Stimulated activated naive B cell treated with anti-CD40 and anti-IgM and Interleukin-4, amounts not matched to agents 10 μg/mL and 1 μg/mL and 100 μg/mL, for 72 hours (primary cell): ENCODE results near the gene RAB11B.
A peak's percentile ranks its signal among the peaks of the same experiment; 100 is the strongest.
"Not testable (repeated sequence)": the region's sequence is repeated elsewhere in the genome, so short reads cannot be mapped to it uniquely, and the experiment has no call there.

Experiments used
- ATAC-seq, 2 donors: fragments of 150-1000 bp; cut with Tn5 transposase; replicated peaks; 2 replicates each; pipeline ENCODE4 v1.10.0; 2021; ENCODE audit warnings: moderate library complexity in 1 of 2
- DNase-seq: peaks from one replicate; pipeline ENCODE4 v3.0.0; 2021
- H3K27ac Mint-ChIP-seq: one replicate; pipeline ENCODE4 v1.8.0; 2022; ENCODE audit warnings: mild to moderate bottlenecking, mixed read lengths
- H3K27me3 Mint-ChIP-seq, 2 donors: one replicate each; pipeline ENCODE4 v1.8.0; 2022; ENCODE audit warnings: mixed read lengths in 2 of 2
- H3K36me3 Mint-ChIP-seq, 2 donors: one replicate each; pipeline ENCODE4 v1.8.0; 2022; ENCODE audit warnings: mixed read lengths in 2 of 2, mild to moderate bottlenecking in 1 of 2
- H3K4me1 Mint-ChIP-seq, 2 donors: one replicate each; pipeline ENCODE4 v1.8.0; 2022; ENCODE audit warnings: mixed read lengths in 2 of 2, mild to moderate bottlenecking in 1 of 2
- H3K4me3 Mint-ChIP-seq, 2 donors: one replicate each; pipeline ENCODE4 v1.8.0; 2022; ENCODE audit warnings: mild to moderate bottlenecking in 2 of 2, mixed read lengths in 2 of 2, moderate library complexity in 1 of 2
- H3K9me3 Mint-ChIP-seq, 2 donors: one replicate each; pipeline ENCODE4 v1.8.0; 2022; ENCODE audit warnings: mixed read lengths in 2 of 2, mild to moderate bottlenecking in 1 of 2

Gene RAB11B

GRCh38 chr19:8379156-8379891 lies 10.8 kb upstream of the RAB11B start:
- not testable (repeated sequence) for H3K4me1 Mint-ChIP-seq

GRCh38 chr19:8384569-8384968 lies 5.6 kb upstream of the RAB11B start:
- peaks cover 2 to 22% of the 10 kb centered on the region in 2 donors for H3K36me3 Mint-ChIP-seq

More at GRCh38 chr19:8379156-8379891, 10.8 kb upstream of the RAB11B start:
- not testable (repeated sequence) for H3K27me3 Mint-ChIP-seq, H3K27ac Mint-ChIP-seq, H3K4me3 Mint-ChIP-seq, ATAC-seq, H3K9me3 Mint-ChIP-seq, DNase-seq
- peaks cover 21 to 32% of the 10 kb centered on the region in 2 donors for H3K36me3 Mint-ChIP-seq

DNA sequence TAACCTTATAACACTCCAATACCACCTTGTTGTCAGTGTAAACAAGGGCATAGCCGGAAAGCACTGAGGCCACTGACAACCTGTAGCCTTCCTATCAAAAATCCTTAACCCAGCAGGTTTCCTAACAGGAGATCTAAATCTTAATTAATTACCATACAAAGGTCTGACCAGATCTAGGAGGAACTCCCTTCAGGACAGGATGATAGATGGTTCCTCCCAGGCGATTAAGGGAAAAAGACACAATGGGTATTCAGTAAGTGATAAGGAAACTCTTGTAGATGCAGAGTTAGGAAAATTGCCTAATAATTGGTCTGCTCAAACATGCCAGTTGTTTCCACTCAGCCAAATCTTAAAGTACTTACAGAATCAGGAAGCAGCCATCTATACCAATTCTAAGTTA lies 5.1 kb upstream of the RAB11B start:
- H3K27ac Mint-ChIP-seq, DNase-seq, ATAC-seq, H3K4me3 Mint-ChIP-seq, H3K27me3 Mint-ChIP-seq, H3K9me3 Mint-ChIP-seq: not testable (repeated sequence)
- H3K4me1 Mint-ChIP-seq = peaks cover 3 to 11% of the 10 kb centered on the region in 2 donors
- H3K36me3 Mint-ChIP-seq = peaks cover 0 to 20% of the 10 kb centered on the region in 2 donors

More at GRCh38 chr19:8384569-8384968, 5.6 kb upstream of the RAB11B start:
- not testable (repeated sequence) for H3K9me3 Mint-ChIP-seq, H3K27ac Mint-ChIP-seq, H3K27me3 Mint-ChIP-seq, DNase-seq, H3K4me1 Mint-ChIP-seq, ATAC-seq, H3K4me3 Mint-ChIP-seq

GRCh38 chr19:8385566-8385965 lies 4.6 kb upstream of the RAB11B start:
- Mint-ChIP-seq H3K36me3 (peaks cover 0 to 15% of the 10 kb centered on the region in 2 donors), H3K4me1 (peaks cover 3 to 12% of the 10 kb centered on the region in 2 donors)
- H3K4me3 Mint-ChIP-seq, ATAC-seq, H3K27ac Mint-ChIP-seq, H3K9me3 Mint-ChIP-seq, DNase-seq, H3K27me3 Mint-ChIP-seq: not testable (repeated sequence)

- not testable (repeated sequence) for DNase-seq, H3K27me3 Mint-ChIP-seq, H3K4me3 Mint-ChIP-seq, ATAC-seq, H3K27ac Mint-ChIP-seq, H3K9me3 Mint-ChIP-seq
- Mint-ChIP-seq H3K4me1 (peaks cover 5 to 20% of the 10 kb centered on the region in 2 donors), H3K36me3 (peaks cover 0 to 11% of the 10 kb centered on the region in 2 donors)
Measured at GRCh38 chr19:8386419-8386818, 3.7 kb upstream of the RAB11B start.

GRCh38 chr19:8386990-8387389 lies 3.2 kb upstream of the RAB11B start:
- H3K27ac Mint-ChIP-seq = no peak overlapping the region
- H3K27me3 Mint-ChIP-seq = no peaks in the 10 kb centered on the region
- H3K4me1 Mint-ChIP-seq = peaks cover 10 to 26% of the 10 kb centered on the region in 2 donors
- no peak overlapping the region for H3K4me3 Mint-ChIP-seq
- DNase-seq (no peak), ATAC-seq (no peak)
- H3K9me3 Mint-ChIP-seq = no peaks in the 10 kb centered on the region
- H3K36me3 Mint-ChIP-seq = peaks cover 0 to 11% of the 10 kb centered on the region in 2 donors

DNA sequence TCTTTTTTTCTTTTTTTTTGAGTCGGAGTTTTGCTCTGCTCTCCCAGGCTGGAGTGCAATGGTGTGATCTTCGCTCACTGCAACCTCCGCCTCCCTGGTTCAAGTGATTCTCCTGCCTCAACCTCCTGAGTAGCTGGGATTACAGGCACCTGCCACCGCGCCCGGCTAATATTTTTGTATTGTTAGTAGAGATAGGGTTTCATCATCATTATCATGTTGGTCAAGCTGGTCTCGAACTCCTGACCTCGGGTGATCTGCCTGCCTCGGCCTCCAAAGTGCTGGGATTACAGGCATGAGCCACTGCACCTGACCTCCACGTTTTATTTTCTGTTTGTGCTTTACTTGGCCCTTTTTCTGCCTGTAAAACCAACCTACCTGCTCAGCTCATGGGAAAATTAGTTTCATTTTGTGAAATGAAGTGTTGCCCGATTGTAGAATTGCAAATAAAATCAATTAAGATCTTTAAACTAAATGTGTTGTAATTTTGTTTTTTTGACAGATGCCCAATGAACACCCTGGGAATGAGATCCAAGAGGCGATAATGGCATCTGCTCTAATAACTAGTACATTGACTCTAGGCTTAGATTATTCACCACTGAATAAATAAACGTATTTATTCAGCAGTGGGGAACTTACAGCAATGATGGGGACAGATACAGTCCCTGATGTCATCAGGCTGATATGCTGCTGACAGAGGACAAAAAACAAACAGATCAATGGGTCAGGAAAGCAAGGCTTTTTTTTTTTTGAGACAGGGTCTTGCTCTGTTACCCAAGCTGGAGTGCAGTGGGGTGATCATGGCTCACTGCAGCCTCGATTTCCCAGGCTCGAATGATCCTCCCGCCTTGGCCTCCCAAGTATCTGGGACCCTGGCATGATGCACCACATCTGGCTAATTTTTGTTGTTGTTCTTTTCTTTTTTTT lies 2.2 kb upstream of the RAB11B start:
- Mint-ChIP-seq H3K4me3 (no peak overlapping the region), H3K4me1 (peaks cover 14 to 34% of the 10 kb centered on the region in 2 donors), H3K36me3 (peaks cover 0 to 12% of the 10 kb centered on the region in 2 donors), H3K27me3 (no peaks in the 10 kb centered on the region), H3K27ac (peak overlapping the region; percentile 47), H3K9me3 (no peaks in the 10 kb centered on the region)
- DNase-seq (no peak), ATAC-seq (no peak)

- Mint-ChIP-seq H3K4me3 (no peak overlapping the region), H3K36me3 (peaks cover 0 to 15% of the 10 kb centered on the region in 2 donors), H3K9me3 (no peaks in the 10 kb centered on the region)
Measured at GRCh38 chr19:8388612-8388958, 1.6 kb upstream of the RAB11B start.

DNA sequence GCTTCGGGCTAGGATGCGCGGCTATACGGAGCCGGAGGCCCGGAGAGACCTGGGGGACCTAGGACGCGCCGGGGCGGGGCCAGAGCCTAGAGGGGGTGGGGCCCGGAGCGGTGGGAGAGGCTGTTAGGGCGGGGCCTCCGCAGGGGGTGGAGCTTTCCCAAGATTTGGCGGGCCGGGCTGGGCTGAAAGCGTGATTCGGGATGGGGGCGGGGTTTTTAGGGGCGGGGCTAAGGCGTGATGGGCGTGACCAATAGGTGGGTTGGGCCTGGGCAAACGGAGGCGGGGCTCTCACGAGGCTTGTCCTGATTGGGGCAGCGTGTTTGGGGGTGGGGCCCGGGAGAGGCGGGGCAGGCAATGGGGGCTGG lies 439 bp downstream of the RAB11B start:
- peak overlapping the region; percentile 90 to 94 for H3K4me3 Mint-ChIP-seq
- no peaks in the 10 kb centered on the region for H3K27me3 Mint-ChIP-seq
- H3K9me3 Mint-ChIP-seq = no peaks in the 10 kb centered on the region
- peak overlapping the region; percentile 68 for H3K27ac Mint-ChIP-seq
- ATAC-seq = peak; percentile 60 to 68
- peak; percentile 87 for DNase-seq
- H3K36me3 Mint-ChIP-seq = peaks cover 2 to 19% of the 10 kb centered on the region in 2 donors
- H3K4me1 Mint-ChIP-seq = peaks cover 20 to 46% of the 10 kb centered on the region in 2 donors

More at GRCh38 chr19:8388612-8388958, 1.6 kb upstream of the RAB11B start:
- H3K27me3 Mint-ChIP-seq = no peaks in the 10 kb centered on the region
- ATAC-seq = no peak
- peaks cover 18 to 41% of the 10 kb centered on the region in 2 donors for H3K4me1 Mint-ChIP-seq
- no peak for DNase-seq
- H3K27ac Mint-ChIP-seq = no peak overlapping the region

DNA sequence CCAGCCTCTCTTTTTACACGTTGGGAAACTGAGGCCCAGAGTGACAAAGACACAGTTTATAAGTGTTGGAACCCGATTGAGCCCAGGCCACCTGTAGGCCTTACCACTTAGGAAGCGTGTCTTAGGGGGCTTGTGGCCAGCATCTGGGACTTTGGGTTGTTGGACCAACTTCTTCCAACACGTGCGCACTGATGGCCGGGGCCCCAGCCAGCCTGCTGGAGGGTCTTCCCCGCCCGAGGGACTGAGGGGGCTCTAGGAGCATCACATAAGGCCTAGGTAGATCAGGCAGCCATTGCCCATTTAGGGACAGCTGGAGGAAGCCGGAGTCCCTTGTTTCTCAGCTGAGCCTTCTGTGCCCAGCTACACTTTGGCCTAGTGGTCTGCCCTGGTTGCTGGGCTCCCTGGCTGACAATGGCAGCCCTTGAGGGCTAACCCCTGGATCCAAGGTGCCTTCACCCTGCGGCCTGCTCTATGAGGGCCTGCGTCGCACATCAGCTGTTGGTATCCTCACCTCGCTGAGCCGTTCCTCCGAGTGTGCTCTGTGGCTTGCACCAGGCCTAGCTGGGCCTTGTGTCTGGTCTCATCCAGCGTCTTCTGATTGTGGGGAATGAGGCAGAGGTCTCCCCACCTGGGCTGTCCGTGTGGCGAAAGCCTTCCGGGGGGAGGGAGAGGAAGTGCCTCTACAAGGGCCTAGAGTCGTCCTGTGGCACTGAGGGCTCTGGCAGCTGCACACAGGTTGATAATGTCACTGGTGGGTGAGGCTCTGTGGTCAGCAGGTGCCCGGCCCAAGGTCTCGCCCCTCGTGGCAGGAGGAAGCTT lies 1.2 kb downstream of the RAB11B start:
- ATAC-seq (no peak), DNase-seq (no peak)
- peak overlapping the region in 1 of 2 donors; percentile 90 for H3K4me3 Mint-ChIP-seq
- H3K27me3 Mint-ChIP-seq = no peaks in the 10 kb centered on the region
- H3K9me3 Mint-ChIP-seq = no peaks in the 10 kb centered on the region
- peak overlapping the region; percentile 68 for H3K27ac Mint-ChIP-seq
- peaks cover 5 to 23% of the 10 kb centered on the region in 2 donors for H3K36me3 Mint-ChIP-seq
- H3K4me1 Mint-ChIP-seq = peaks cover 24 to 51% of the 10 kb centered on the region in 2 donors

DNA sequence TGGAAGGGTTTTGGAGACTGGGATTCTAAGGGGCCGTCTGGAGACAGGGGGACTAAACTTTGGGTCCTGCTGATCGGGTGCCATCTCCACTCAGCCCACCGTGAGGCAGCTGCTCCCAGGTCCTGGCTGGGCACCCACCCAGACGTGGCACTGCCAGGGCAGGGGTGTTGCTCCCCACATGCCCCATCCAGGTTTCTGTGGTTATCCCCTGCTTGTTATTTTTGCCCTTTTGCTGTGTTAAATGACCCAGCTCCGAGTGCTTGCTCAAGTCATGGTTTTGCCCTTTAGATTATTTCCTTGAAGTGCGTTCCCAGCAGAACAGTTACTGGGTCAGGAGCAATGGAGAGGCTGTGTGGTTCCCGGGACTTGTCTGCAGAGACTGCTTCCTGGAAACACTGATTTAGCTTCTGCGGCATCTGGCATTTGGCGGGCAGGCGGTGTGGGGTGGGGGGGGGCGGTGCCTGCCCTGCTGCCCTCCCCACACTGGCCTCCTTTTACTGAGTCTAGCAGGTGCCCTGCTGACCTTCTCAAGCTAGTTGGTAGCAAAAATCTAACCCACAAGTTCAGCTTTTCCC lies 1.9 kb downstream of the RAB11B start:
- peak overlapping the region; percentile 65 for H3K27ac Mint-ChIP-seq
- H3K27me3 Mint-ChIP-seq = no peaks in the 10 kb centered on the region
- no peak for ATAC-seq
- peak overlapping the region in 1 of 2 donors; percentile 69 for H3K4me3 Mint-ChIP-seq
- no peak for DNase-seq
- no peaks in the 10 kb centered on the region for H3K9me3 Mint-ChIP-seq
- peaks cover 9 to 21% of the 10 kb centered on the region in 2 donors for H3K36me3 Mint-ChIP-seq
- H3K4me1 Mint-ChIP-seq = peaks cover 29 to 58% of the 10 kb centered on the region in 2 donors

DNA sequence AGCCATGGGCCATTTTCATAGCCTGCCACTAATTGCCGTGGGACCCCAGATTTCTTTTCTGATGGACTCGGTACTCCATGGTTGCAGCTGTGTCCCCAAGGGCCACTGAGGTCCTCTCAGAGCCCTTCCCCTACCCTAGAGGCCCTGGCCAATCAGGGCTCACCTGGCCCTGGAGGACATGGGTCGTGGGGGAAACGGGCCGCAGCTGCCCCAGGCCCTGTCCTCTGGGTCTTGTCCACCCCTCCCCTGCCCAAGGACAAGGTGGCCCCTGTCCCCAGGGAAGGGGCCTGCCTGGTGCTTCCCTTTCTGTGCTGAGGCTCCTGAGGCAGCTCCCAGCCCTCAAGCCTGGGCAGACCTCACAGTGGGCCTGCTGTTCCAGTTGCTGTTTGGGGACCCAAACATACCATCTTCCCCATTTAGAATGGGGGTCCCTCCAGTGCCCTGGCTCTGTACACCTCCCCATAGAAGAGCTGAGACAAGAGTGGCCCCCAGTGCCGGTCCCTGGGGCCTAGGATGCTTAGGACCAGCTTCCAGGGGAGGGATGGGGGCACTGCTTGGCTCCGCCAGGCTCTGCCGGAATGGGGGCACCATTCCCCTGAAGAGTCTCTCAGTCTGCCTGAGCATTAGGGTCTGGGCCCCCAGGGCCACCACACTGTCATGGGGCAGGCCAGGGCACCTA lies 3.2 kb downstream of the RAB11B start:
- H3K9me3 Mint-ChIP-seq = no peaks in the 10 kb centered on the region
- H3K36me3 Mint-ChIP-seq = peaks cover 11 to 19% of the 10 kb centered on the region in 2 donors
- peak overlapping the region; percentile 51 for H3K27ac Mint-ChIP-seq
- peaks cover 35 to 62% of the 10 kb centered on the region in 2 donors for H3K4me1 Mint-ChIP-seq
- H3K27me3 Mint-ChIP-seq = no peaks in the 10 kb centered on the region
- ATAC-seq (no peak), DNase-seq (no peak)
- H3K4me3 Mint-ChIP-seq = peak overlapping the region in 1 of 2 donors; percentile 62

DNA sequence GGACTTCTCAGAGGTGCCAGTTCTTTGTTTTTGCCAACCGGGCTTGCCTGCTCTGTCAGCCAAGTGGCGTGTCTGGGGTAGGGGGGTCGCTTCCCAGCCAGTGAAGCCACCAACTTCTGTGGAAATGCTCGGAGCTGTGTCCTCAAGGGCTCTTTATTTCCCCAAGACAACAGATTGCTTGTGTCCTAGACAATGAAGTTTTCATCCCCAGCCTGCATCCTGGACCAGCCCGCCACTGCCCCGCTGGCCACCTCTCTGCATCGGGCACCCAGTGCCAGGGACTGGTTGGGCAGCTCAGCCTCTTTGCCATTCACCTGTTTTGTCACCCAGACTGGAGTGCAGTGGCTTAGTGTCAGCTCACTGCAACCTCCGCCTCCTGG lies 3.7 kb downstream of the RAB11B start:
- Mint-ChIP-seq H3K4me3 (no peak overlapping the region), H3K27me3 (no peaks in the 10 kb centered on the region), H3K4me1 (peaks cover 35 to 62% of the 10 kb centered on the region in 2 donors), H3K36me3 (peaks cover 11 to 19% of the 10 kb centered on the region in 2 donors), H3K27ac (no peak overlapping the region), H3K9me3 (no peaks in the 10 kb centered on the region)
- ATAC-seq (no peak), DNase-seq (no peak)
